GM18507 (cell line): ENCODE measurements around the gene HOXD12.

Experiments
- DNase-seq: peaks from one replicate; pipeline ENCODE4 v3.0.0; 2011; ENCODE audit warnings: low read depth; ENCODE audit not compliant: insufficient read length; ENCODE audit errors: extremely low spot score
- FAIRE-seq: peaks from 2 replicates; lab custom pipeline; 2011; peaks lifted over from hg19 to GRCh38; lab: Jason Lieb, UNC

The HOXD12 gene

DNA sequence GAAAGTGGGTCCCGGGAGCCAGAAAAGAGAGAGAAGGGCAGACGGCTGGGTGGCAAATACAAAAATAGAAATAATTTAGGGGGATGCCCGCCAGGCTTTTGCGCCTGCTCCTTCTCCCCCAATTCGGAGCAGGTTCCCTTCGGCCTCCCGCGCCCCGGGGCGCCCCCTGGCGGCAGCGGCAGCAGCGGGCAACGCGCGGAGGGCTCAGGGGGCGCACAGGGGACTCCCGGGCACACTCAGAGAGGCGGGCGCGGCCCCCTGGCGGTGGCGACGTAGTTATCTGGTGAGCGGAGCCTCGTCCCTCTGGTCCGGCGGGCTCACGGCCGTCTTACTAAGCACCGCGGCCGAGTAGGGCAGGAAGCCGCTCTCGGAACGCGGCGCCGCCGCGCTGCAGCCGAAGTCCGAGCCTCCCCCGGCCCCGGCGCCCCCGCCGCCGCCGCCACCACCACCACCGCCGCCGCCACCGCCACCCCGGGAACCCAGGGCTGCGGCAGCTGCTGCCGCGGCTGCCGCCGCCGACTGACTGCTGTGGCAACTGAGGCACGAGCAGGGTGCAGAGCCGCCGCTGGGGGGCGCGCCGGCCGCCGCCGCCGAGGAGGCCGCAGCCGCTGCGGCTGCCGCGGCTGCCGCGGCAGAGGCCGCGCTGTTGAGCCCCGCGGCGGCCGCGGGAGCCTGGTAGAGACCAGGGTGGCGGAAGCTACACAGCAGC is 19.6 kb upstream of the HOXD12 start:
- DNase-seq: no peak
- no peak for FAIRE-seq

GRCh38 chr2:176080540-176081375 is 18.8 kb upstream of the HOXD12 start:
- no peak for FAIRE-seq
- DNase-seq: no peak

GRCh38 chr2:176081376-176081836 is 18.2 kb upstream of the HOXD12 start:
- FAIRE-seq: no peak

DNA sequence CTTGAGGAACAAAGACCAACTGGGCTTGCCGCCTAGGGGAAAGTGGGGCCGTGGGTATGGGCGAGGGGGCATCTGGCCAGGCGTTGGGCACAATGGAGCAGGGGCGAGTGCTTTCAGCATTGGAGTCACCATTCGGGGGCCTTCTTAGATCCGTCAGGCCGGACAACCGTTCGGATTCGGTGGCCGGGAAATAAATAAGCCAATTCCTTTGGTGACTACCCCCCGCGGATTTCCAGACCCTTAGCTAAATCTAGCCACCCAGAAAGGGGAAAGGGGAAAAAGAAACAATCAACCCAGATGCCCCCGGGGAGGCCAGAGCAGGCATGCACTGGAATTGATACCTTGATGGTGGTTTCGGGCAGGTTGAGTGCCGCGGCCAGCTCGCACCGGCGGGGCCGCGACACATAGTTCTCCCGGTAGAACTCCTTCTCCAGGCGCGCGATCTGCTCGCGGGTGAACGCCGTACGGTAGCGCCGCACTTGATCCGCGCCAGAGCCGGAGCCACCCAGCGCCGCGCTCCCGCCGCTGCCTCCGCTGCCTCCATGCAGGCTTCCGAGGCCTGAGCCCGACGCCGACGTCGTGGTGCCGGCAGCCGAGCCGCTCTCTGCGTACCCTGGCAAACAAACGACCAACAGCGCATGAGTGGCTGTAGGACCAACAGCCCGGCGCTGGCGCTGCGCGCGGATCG is 17.6 kb upstream of the HOXD12 start:
- DNase-seq (no peak), FAIRE-seq (no peak)

More at GRCh38 chr2:176081376-176081836, 18.2 kb upstream of the HOXD12 start:
- no peak for DNase-seq

DNA sequence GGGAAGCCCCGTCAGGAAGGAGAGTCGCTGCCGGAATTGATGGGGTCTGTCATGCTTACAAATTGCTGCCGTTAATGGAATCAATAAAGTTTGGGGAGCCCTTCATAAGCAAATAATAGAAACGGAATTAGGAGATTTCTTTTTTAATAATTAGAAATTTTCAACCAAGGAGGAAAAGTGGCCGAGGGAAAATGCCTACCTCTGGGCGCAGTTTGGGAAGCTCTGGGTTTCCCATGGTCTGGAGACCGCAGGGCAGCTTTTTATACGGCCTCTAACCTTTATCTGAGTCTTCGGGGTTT is 17.1 kb upstream of the HOXD12 start:
- DNase-seq: no peak
- no peak for FAIRE-seq

DNA sequence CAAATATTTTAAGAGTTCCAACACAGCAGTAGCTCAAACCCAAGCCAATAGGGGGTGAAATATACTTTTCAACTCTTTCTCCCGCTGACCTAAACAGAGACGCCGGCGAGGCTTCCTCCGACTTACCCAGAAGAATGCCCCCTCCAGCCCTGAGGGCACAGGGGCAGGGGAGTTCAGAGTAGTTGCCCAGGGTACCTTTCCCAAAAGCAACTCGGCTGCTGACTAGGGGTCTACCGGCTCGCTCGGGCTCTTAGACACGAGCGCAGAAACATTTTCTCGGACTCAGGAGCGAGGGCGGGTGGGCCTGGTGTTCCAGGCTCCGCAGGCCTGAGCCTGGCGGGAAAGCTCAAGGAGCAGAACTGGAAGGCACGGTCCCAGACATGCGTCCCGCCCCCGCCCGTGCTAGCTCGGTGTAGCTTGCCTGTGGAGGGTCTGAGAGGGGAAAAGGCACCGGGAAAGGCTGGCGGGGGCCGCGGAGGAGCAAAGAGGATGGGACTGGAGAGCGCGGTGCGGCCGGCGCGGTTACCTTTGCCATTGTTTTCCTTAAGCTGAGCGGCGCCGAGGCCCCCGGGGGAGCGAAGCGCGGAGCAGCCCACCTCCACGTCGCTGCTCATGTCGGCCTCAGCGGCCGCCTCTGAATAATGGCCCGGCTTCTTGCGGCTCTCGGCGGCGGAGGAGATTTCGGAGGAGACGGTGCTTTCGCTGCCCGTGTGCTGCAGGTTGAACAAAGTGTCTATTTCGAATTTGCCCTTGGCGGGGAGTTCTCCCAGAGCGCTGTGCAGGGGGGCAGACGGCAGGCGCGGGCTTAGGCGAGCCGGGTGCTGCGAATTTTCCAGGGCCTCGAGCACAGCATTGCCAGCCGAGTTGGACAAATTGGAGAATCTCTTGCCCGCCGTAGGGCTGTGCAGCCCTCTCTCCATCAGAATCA is 16.5 kb upstream of the HOXD12 start:
- DNase-seq (no peak), FAIRE-seq (no peak)

- no peak for DNase-seq
- FAIRE-seq: no peak
Measured at GRCh38 chr2:176083796-176084261, 15.8 kb upstream of the HOXD12 start, which contains the start of gene EVX2. Gene EVX2, minus strand, starts transcription at chr2:176083962. Its CDS starts 186 bp downstream, at chr2:176083776.

DNA sequence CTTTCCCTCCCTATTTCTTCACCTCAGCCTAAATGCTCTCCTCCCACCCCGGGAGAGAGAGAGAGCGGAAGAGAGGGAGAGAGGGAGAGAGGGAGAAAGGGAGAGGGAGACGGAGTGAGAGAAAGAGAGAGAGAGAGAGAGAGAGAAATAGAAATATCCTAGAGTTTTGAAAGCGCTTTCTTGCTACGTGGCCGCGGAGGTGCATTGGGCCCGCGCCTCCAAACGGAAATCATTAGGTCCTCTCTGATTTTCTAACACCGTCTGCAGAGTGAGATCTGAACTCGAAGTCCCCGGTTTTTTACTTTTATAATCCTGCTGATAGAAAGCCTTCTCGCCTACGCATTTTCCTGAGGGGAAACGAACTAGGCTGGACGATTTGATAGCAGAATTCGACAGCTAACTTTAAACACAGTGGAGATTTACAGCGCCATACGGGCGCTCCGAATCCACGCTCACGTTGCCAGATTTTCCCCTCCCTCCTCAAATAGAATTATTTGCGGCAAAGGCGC is 14.9 kb upstream of the HOXD12 start:
- FAIRE-seq: no peak
- no peak for DNase-seq

GRCh38 chr2:176085120-176085788 is 14.3 kb upstream of the HOXD12 start:
- DNase-seq: no peak
- no peak for FAIRE-seq

DNA sequence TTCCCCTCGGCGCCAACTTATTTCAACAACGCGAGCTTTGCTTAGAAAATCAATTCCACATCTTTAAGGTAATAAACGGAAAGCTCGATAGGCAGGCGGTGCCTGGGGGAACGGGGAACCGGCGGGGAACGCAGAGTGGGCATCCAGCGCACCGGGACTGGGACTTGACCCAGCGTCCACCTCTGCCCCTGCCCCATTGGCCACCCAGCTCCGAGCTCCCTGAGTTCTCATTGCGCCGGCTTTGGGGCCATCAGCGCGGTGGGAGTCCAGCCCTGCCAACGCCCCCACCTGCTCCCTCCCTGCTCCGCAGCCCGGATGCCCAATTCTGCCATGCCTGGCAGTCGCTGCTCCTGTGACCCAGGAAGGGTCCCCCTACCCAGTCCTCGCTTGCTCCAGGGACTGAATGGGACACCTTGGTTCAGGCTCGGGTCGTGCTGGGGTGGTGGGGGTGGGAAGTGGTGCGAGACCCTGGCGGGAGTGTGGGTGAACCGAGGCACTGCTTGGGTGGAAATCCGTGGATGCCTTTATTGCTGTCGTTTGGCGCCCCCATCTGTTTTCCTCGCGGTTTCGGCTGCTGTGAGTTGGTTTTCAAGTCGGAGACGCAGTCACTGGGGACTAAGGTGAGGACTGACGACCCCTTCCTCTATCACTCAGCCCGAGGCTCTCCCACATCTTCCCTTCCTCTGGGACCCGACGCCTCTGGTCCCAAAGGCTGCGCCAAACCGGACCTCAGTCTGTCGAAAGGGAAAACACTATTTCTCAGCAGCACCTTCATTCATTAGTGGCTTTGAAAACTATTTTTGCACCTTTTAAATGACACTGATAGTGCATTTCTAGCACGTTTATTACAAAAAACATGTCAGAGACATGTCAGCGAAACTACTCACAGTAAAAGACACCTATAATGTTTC is 13.5 kb upstream of the HOXD12 start:
- DNase-seq (no peak), FAIRE-seq (no peak)

- FAIRE-seq: no peak
- DNase-seq: no peak
Measured at GRCh38 chr2:176087330-176088047, 12.1 kb upstream of the HOXD12 start.

GRCh38 chr2:176088048-176088936 is 11.3 kb upstream of the HOXD12 start:
- FAIRE-seq (no peak), DNase-seq (no peak)

DNA sequence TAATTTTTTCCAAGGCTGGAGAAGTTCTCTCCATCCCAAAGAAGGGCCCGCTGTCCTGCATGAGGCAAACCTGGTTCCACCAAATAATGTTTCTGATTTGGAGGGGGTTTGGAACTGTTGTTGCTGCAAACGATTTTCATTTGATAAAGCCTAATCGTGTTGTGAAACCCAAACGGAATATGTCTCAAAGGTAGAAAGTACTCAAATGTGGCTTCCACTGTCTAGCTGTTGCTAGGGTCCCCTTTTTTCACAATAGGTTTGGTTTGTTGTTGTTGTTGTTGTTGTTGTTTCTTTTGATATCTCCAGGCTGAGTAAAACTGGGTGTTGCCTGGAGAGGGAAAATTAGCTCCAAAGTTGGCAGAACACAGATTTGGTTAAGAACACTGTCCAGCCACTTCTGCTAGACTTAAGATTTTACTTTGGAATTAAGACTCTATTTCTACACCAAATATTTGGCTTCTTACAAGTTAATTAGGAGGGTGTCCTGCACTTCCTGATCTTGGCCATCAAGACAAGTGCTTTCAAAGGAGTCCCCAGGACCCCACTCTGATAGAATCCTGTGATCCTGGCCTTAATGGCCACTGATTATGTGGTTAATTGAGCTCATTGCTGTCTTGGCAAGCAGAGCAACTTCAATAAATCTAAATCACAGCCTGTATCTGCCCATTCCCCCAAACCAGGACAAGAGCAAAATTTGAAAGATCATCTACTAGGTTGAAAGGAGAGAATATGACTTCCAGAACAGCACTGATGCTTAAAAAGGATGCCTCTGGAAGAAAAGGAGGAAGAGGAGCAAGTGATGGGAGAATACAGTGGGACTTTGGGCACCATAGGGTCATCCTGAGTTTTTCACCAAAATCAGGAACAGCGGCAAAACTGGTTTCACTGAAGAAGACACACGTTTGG is 10.4 kb upstream of the HOXD12 start:
- DNase-seq (no peak), FAIRE-seq (no peak)

GRCh38 chr2:176089843-176090395 is 9.7 kb upstream of the HOXD12 start:
- FAIRE-seq (no peak), DNase-seq (no peak)

GRCh38 chr2:176090862-176091261 is 8.7 kb upstream of the HOXD12 start:
- FAIRE-seq (no peak), DNase-seq (no peak)
